ENCODE data around the gene FBLN2.

Gene FBLN2

GRCh38 chr3:13587442-13587841 is 38.5 kb downstream of the FBLN2 start:
- DNase-seq (ENCODE audit: low spot score): no peak
- no peak for TF ChIP-seq CTCF (IDR thresholded peaks at IDR 0.05; ENCODE audit: extremely low read depth, missing control alignments)

GRCh38 chr3:13588221-13588701 is 39.3 kb downstream of the FBLN2 start:
- no peak for DNase-seq (ENCODE audit: low spot score)
- no peak for TF ChIP-seq CTCF (IDR thresholded peaks at IDR 0.05; ENCODE audit: extremely low read depth, missing control alignments)

GRCh38 chr3:13588993-13589392 is 40.1 kb downstream of the FBLN2 start:
- no peak for TF ChIP-seq CTCF (IDR thresholded peaks at IDR 0.05; ENCODE audit: extremely low read depth, missing control alignments)

GRCh38 chr3:13590841-13591520 is 42.1 kb downstream of the FBLN2 start:
- TF ChIP-seq CTCF (IDR thresholded peaks at IDR 0.05; ENCODE audit: extremely low read depth, missing control alignments): no peak

More at GRCh38 chr3:13588993-13589392, 40.1 kb downstream of the FBLN2 start:
- DNase-seq (ENCODE audit: low spot score): no peak

GRCh38 chr3:13593615-13594014 is 44.7 kb downstream of the FBLN2 start:
- no peak for TF ChIP-seq CTCF (IDR thresholded peaks at IDR 0.05; ENCODE audit: extremely low read depth, missing control alignments)

More at GRCh38 chr3:13590841-13591520, 42.1 kb downstream of the FBLN2 start:
- DNase-seq (ENCODE audit: low spot score): no peak

GRCh38 chr3:13594146-13594545 is 45.2 kb downstream of the FBLN2 start:
- DNase-seq (ENCODE audit: low spot score): no peak
- TF ChIP-seq CTCF (IDR thresholded peaks at IDR 0.05; ENCODE audit: extremely low read depth, missing control alignments): no peak

More at GRCh38 chr3:13593615-13594014, 44.7 kb downstream of the FBLN2 start:
- DNase-seq (ENCODE audit: low spot score): no peak

- no peak for TF ChIP-seq CTCF (IDR thresholded peaks at IDR 0.05; ENCODE audit: extremely low read depth, missing control alignments)
- DNase-seq (ENCODE audit: low spot score): no peak
These were observed 46.1 kb downstream of the FBLN2 start for GRCh38 chr3:13594991-13595421.

Measured in GM20000 (cell line).